ENCODE results near the gene CLCN7. TPM values are rescaled to one million over a fixed set of nuclear protein-coding genes. Genes with fewer than 3 reads are reported as not detected.

The CLCN7 gene
- total RNA-seq, 1 experiment from 2014 or later = 110 TPM

DNA sequence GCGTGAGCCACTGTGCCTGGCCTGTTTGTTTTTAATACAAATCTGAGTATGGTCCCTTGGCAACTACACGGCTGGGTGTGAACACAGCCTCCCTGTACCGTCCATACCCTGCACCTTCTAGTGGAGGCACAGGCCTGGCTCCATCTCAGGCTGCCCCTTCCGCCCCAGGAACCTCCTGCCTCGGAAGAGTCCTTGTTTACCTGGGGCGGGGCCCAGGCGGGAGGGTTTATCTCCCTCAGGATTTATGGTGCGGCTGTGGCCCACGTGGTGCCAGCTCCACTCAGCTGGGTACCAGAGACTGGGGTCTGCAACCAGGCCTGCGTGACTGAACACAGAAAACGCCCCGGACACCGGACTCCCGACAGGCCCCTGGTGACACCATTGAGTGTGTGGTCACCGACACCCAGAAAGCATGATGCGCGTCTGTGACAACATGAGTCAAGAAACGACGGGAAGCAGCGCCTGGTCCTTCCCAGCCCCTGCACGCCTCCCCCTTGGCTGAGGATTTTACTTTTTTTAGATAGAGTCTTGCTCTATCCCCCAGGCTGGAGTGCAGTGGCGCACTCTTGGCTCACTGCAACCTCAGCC, 79.3 kb downstream of the CLCN7 start:
- H3K36me3 ChIP-seq (ENCODE audit: low read depth) = no peaks in the 10 kb centered on the region
- H3K27me3 ChIP-seq (ENCODE audit: insufficient read depth, low read depth) = no peaks in the 10 kb centered on the region
- no peaks in the 10 kb centered on the region for H3K4me1 ChIP-seq (replicated peaks; ENCODE audit: insufficient read depth)
- ChIA-PET CTCF (no interaction called here), POLR2A (ENCODE audit: unreplicated experiment) (interaction anchor here (0.6 kb wide), 1 partner anchor 17 kb away, joined by 3 read pairs; no protein-coding TSS in a partner anchor)
- intact Hi-C loops (cut with micrococcal nuclease; ENCODE audit: unreplicated experiment) = no loop called here
- no peaks in the 10 kb centered on the region for H3K9me3 ChIP-seq (ENCODE audit: insufficient read depth, low read depth)
- no peak overlapping the region for H2AFZ ChIP-seq
- H3K27ac ChIP-seq = no peak overlapping the region
- H4K20me1 ChIP-seq (ENCODE audit: insufficient read depth) = no peaks in the 10 kb centered on the region
- DNase-seq = no peak
- no peaks in the 10 kb centered on the region for H3K79me2 ChIP-seq (ENCODE audit: low read depth)
- no peaks in the 10 kb centered on the region; the same call in 1 of the 2 replicates for H3F3A ChIP-seq (ENCODE audit: insufficient read depth, low read depth)
- no peak overlapping the region for H3K4me3 ChIP-seq
- H3K4me2 ChIP-seq = no peak overlapping the region
- no TSS peak for BruUV-seq (replicated peaks)
- no peak for TF ChIP-seq EZH2 (IDR thresholded peaks at IDR 0.05; ENCODE audit: low read depth)
- TF ChIP-seq, protein P1, sequence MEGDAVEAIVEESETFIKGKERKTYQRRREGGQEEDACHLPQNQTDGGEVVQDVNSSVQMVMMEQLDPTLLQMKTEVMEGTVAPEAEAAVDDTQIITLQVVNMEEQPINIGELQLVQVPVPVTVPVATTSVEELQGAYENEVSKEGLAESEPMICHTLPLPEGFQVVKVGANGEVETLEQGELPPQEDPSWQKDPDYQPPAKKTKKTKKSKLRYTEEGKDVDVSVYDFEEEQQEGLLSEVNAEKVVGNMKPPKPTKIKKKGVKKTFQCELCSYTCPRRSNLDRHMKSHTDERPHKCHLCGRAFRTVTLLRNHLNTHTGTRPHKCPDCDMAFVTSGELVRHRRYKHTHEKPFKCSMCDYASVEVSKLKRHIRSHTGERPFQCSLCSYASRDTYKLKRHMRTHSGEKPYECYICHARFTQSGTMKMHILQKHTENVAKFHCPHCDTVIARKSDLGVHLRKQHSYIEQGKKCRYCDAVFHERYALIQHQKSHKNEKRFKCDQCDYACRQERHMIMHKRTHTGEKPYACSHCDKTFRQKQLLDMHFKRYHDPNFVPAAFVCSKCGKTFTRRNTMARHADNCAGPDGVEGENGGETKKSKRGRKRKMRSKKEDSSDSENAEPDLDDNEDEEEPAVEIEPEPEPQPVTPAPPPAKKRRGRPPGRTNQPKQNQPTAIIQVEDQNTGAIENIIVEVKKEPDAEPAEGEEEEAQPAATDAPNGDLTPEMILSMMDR (conservative IDR thresholded peaks at IDR 0.05) = no peak
- no peaks in the 10 kb centered on the region for H3K9me2 ChIP-seq (ENCODE audit: insufficient read depth)

Other genes with a start within 250 kb of the CLCN7 start
- not detected in 2 replicates for gene TPSG1, start 249.8 kb downstream of the CLCN7 start, total RNA-seq (2021)
- not detected in 2 replicates for gene TPSB2, start 244.8 kb downstream of the CLCN7 start, total RNA-seq (2021)
- not detected in 2 replicates for gene TPSAB1, start 234.3 kb downstream of the CLCN7 start, total RNA-seq (2021)
- not detected in 2 replicates for gene TPSD1, start 219.0 kb downstream of the CLCN7 start, total RNA-seq (2021)
- gene UBE2I, start 165.4 kb downstream of the CLCN7 start, total RNA-seq (2021) = 218 and 271 TPM in 2 replicates
- 35.0 and 47.3 TPM in 2 replicates for gene BAIAP3, start 141.4 kb downstream of the CLCN7 start, total RNA-seq (2021)
- 69.5 and 108 TPM in 2 replicates for gene TSR3, start 123.2 kb downstream of the CLCN7 start, total RNA-seq (2021)
- gene GNPTG, start 123.1 kb downstream of the CLCN7 start, total RNA-seq (2021) = 40.6 and 50.7 TPM in 2 replicates
- gene UNKL, start 60.3 kb downstream of the CLCN7 start, total RNA-seq (2021) = 111 and 112 TPM in 2 replicates
- gene UQCC4, start 54.3 kb downstream of the CLCN7 start, total RNA-seq (2021) = 21.7 and 27.5 TPM in 2 replicates
- not detected in 2 replicates for gene PERCC1, start 44.0 kb downstream of the CLCN7 start, total RNA-seq (2021)
- gene CCDC154, start 30.5 kb downstream of the CLCN7 start, total RNA-seq (2021) = 2.4 and 2.8 TPM in 2 replicates
- 0.39 TPM in 1 of 2 replicates, not detected in the other for gene PTX4, start 13.9 kb upstream of the CLCN7 start, total RNA-seq (2021)
- 56.0 and 67.6 TPM in 2 replicates for gene TELO2, start 18.3 kb upstream of the CLCN7 start, total RNA-seq (2021)
- gene TMEM204, start 58.6 kb upstream of the CLCN7 start, total RNA-seq (2021) = not detected in 2 replicates
- gene IFT140, start 137.0 kb upstream of the CLCN7 start, total RNA-seq (2021) = 43.8 and 47.6 TPM in 2 replicates
- gene CRAMP1, start 137.3 kb upstream of the CLCN7 start, total RNA-seq (2021) = 19.3 and 22.7 TPM in 2 replicates
- 199 and 244 TPM in 2 replicates for gene JPT2, start 203.3 kb upstream of the CLCN7 start, total RNA-seq (2021)
- 119 and 125 TPM in 2 replicates for gene MAPK8IP3, start 231.2 kb upstream of the CLCN7 start, total RNA-seq (2021)

All from PC-9 (cell line).